ENCODE data around the gene UVRAG.

DNA sequence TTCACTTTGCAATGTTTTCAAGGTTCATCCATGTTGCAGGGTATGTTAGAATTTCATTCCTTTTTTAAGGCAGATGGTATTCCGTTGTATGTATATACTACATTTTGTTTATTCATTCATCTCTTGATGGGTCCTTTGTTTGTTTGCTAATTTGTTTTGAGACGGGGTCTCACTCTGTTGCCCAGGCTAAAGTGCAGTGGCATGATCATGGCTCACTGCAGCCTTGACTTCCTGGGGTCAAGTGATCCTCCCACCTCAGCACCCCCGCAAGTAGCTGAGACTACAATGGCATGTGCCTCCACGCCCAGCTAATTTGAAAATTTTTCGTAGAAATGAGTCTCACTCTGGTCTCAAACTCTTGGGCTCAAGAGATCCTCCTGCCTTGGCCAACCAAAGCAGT is 6.2 kb downstream of the UVRAG start:
- TF ChIP-seq POLR2A (IDR thresholded peaks at IDR 0.05; ENCODE audit: low read length) (no peak), GATA1 (IDR thresholded peaks at IDR 0.05; ENCODE audit: low read depth, low read length) (no peak)
